Fibroblast of skin of right biceps (primary cell): ENCODE measurements around the gene ATG14.
A peak's percentile ranks its signal among the peaks of the same experiment; 100 is the strongest.
"Not testable (repeated sequence)": the region's sequence is repeated elsewhere in the genome, so short reads cannot be mapped to it uniquely, and the experiment has no call there.

Experiments used
- DNase-seq: peaks from one replicate; pipeline ENCODE4 v3.0.0-alpha.2; 2013

The ATG14 gene

GRCh38 chr14:55386037-55386808 lies 25.4 kb downstream of the ATG14 start:
- DNase-seq, result no peak

GRCh38 chr14:55384536-55384935 lies 27.1 kb downstream of the ATG14 start:
- DNase-seq, result no peak

GRCh38 chr14:55383541-55384140 lies 28.0 kb downstream of the ATG14 start:
- DNase-seq, result no peak

GRCh38 chr14:55383056-55383466 lies 28.6 kb downstream of the ATG14 start:
- DNase-seq, result not testable (repeated sequence)

- DNase-seq, result no peak
Observed at GRCh38 chr14:55382483-55382882, 29.1 kb downstream of the ATG14 start.

- DNase-seq, result no peak
Observed at GRCh38 chr14:55381561-55381960, 30.1 kb downstream of the ATG14 start.

GRCh38 chr14:55381040-55381439 lies 30.6 kb downstream of the ATG14 start:
- no peak for DNase-seq

- DNase-seq, result no peak
Observed at GRCh38 chr14:55377236-55377635, 34.4 kb downstream of the ATG14 start.

GRCh38 chr14:55374771-55375170 lies 36.9 kb downstream of the ATG14 start:
- no peak for DNase-seq

- DNase-seq, result peak; percentile 37
Observed at GRCh38 chr14:55373784-55374705, 37.6 kb downstream of the ATG14 start.

GRCh38 chr14:55372825-55373224 lies 38.8 kb downstream of the ATG14 start:
- no peak for DNase-seq

GRCh38 chr14:55372423-55372822 lies 39.2 kb downstream of the ATG14 start:
- DNase-seq, result no peak

- DNase-seq, result no peak
Observed at GRCh38 chr14:55370883-55371455, 40.7 kb downstream of the ATG14 start.

- peak; percentile 17 for DNase-seq
Observed at GRCh38 chr14:55366271-55366670, 45.4 kb downstream of the ATG14 start.

GRCh38 chr14:55361190-55361589 lies 50.4 kb downstream of the ATG14 start:
- no peak for DNase-seq

- no peak for DNase-seq
Observed at GRCh38 chr14:55359307-55359706, 52.3 kb downstream of the ATG14 start.

GRCh38 chr14:55356913-55357312 lies 54.7 kb downstream of the ATG14 start:
- DNase-seq, result no peak

- no peak for DNase-seq
Observed at GRCh38 chr14:55355922-55356321, 55.7 kb downstream of the ATG14 start.

- DNase-seq, result peak; percentile 41
Observed at GRCh38 chr14:55354500-55354899, 57.1 kb downstream of the ATG14 start.

GRCh38 chr14:55353686-55354467 lies 57.8 kb downstream of the ATG14 start:
- DNase-seq, result no peak

- no peak for DNase-seq
Observed at GRCh38 chr14:55352201-55352600, 59.4 kb downstream of the ATG14 start.

GRCh38 chr14:55351111-55351510 lies 60.5 kb downstream of the ATG14 start:
- no peak for DNase-seq
